GM18508 (cell line): Measurements from ENCODE around the gene PLCB4.

ENCODE experiments used
- ATAC-seq: cut with Tn5 transposase; IDR thresholded peaks from one replicate; pipeline ENCODE4 v1.9.1; 2021; ENCODE audit warnings: moderate number of reproducible peaks; ENCODE audit not compliant: insufficient read depth, unreplicated experiment

PLCB4 gene

GRCh38 chr20:9342651-9343050, 273.8 kb downstream of the PLCB4 start:
- ATAC-seq, result no peak

DNA sequence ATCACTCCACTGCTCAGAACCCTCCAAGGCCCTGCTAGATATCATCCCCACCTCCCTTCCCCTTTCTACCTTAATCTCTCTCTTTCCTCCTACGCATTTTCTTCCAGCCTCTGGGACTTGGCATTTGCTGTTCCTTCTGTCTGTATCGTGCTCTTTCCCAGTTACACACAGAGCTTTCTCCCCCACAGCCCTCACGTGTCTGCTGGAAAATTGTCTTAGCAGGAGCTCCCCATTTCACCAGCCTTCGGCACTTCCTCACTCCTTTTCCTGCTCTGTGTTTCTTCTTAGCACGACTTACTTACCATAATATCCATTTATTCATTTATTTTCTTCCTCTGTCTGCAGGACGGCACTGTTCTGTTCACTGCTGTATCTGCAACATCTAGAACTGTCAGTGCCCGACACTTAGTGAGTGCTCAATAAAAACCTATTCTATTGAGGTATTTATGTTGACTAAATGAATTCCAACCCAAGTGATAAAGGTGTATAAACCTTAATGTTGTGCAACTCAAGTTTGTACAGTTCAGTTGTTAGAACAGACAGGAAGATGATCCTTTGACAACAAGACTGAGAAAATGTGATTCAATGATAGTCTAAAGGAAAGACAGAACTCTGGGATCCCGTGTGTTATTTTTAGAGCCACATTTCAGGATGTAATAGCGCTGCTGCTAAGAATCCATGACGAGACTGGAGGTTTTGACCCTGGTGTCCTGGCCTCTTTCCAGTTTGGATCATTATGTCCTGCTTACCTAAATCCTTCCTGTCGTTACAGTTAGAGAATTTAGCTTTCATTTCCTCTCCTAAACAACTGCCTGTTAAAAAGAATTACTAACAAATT, 275.4 kb downstream of the PLCB4 start:
- ATAC-seq, result no peak

DNA sequence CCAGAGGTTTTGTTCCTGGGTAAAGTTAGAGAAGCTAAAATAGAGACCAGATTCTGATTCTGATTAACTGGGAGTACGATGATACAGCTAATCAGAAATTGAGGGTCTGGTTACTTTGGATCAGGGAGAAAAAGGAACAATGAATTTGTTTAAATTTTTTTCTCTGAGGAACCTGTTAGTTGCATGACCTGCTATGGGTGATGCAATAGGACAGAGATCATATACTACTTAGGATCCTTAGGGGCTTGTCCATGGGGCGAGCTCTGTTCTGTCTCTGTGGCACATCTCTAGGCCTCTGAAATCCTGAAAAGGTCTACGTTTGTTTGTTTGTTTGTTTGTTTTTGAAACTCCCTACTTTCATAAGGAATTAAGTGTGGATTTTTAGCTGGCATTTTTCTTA, 279.4 kb downstream of the PLCB4 start:
- ATAC-seq, result no peak

DNA sequence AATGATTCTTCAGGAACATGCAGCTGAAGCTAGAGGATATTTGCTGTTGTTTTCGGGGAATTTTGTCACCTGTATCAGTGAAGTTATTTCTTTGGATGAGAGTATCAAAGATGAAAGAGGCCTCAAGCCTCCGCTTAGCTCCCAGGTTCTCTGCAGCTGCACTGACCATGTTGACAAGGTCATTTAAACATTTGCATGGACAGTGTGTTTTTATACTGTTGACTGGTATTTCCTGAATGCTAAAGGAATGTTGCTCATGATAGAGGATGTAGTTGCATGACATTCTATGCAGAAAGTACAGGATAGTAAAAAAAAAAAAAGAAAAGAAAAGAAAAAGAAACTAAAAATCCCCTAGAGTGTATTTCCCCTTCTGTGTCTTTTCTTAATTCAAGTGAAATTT, 279.9 kb downstream of the PLCB4 start:
- ATAC-seq, result no peak

- no peak for ATAC-seq
Observed at GRCh38 chr20:9349249-9349648, 280.4 kb downstream of the PLCB4 start.

DNA sequence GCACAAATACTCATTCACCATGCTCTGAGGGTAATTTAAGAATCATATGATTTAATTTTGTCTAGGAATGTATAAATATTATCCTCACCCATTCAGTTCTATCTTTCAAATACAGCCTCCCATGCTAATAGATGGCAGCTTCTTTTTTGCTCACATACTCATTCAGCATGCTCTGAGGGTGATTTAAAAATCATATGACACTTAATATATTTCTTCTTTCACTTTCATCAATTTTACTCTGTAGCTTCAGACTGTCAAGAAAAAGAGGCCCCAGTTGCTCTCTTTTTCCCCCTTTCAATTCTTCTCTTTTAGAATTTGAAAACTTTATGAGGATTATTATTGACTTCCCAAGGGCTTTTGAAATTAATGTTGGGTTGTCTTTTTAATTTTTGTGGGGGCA, 283.9 kb downstream of the PLCB4 start:
- no peak for ATAC-seq

DNA sequence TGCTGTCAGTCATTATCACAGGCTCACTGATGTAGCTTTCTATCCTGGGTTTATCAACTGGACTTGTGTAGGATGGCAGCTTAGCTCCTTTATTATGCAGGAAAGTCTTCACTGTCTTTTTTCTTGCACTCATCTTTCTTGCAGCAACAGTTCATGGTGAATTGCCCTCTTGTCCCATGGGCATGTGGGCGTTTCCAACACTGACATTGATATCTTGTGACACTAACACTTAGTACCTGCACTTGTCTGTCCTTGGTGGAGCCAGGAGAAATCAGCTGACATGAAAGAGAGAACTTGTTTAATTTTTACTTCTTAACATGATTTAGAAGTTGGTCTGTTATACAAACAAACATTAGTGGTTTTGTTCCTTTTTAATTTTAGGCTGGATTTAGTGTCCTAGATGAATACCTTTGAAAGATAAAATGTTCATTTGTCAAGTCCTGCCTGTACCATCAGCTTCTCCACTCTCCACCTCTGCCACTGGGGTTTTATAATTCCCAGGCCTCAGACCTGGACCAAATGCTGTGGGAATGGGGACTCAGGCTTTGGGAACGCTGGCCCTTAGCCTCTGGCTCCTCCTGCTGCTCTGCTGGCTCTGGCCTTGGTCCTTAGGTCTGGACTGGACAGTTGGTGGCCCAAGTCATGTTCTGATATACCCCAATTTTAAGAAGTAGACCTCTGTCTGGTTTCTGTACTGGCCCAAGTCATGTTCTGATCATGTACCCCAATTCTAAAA, 284.5 kb downstream of the PLCB4 start:
- no peak for ATAC-seq

GRCh38 chr20:9353916-9354276, 285.0 kb downstream of the PLCB4 start:
- no peak for ATAC-seq

DNA sequence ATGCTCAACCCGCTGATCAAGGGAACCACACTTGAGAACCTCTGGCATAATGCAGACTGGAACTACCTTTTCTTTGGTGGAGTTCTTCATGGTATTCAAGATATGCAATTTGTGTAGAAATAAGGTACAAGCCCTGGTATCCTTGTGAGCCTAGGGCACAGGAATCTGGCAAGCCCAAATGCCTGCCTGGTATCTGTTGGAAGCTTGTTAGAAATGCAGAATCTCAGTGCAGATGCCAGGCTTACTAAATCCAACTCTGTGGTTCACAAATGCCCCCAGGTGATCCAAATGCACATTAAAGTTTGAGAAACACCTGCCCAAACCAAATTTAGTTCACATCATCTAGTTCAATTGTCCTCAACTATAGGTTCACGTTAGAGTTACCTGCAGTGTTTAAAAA, 285.7 kb downstream of the PLCB4 start:
- ATAC-seq, result no peak

DNA sequence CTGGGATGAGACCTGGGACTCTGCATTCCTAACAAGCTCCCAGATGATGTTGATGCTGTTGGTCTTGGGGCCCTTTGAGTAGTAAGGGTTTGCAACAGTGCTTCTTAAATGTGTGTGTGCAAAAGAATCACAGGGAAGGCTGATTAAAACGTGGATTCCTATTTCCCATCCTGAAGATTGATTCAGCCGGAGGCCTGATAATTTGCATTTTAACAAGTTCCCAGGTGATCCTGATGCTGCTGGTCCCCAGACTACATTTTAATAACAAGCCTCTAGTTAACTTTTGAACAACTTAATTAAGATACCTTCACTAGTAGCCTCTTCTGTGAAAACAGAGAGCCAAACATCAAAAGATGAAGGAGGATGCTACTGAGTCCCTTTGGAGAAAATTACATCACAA, 289.1 kb downstream of the PLCB4 start:
- no peak for ATAC-seq

DNA sequence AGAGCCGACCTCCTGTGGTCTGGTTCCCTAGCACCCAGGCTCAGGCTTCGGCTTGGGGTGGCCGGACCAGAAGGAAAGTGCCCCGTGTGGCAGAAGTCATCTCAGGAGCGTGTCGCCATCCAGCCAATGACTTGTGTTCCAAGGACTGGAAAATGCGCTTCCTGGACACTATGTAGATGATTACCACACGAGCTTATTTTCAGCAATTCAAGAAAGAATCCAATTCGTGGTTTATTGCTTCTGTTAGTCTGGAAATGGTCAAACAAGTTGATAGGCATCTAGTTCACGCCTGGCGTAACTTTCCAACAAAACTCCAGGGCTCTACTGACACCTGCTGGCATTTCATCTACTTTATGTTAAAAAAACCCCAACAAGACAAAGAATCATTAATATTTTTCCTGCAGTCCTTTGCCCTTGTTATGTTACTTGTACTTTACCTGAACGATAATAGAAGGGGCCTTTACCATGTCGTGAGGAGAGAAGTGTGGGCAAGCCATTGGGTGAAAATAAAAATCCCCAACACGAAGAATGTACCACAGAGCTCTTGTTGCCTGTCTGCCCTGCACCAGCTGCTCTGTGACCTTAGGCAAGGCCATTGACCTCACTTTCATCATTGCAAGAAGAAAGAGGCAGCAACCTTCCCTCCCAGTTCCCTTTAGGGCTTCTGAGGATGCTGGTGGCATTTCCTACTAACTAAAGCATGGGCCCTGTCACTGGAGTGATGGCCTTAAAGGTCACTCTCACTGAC, 290.8 kb downstream of the PLCB4 start:
- no peak for ATAC-seq

GRCh38 chr20:9360431-9360830, 291.5 kb downstream of the PLCB4 start:
- ATAC-seq, result no peak

- ATAC-seq, result no peak
Observed at GRCh38 chr20:9363673-9364072, 294.8 kb downstream of the PLCB4 start.

DNA sequence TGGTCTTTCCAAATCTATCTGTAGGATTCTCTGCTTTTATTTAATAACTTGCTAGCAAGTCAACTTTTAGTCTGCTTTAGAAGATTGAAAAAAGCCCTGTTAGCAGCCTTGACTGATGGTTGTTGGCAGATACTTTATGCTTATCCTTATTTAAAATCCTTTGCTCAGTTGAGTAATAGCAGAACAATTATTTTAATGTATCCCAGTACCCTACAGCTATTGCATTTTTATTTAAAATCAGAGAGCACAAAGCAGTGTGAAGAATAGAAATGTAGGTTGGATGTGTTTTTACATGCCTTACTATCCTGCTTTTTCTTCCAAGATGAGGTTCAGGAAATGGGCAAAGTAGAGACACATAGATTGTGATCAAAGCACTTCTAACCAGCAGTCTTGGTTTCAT, 298.4 kb downstream of the PLCB4 start:
- ATAC-seq, result no peak

DNA sequence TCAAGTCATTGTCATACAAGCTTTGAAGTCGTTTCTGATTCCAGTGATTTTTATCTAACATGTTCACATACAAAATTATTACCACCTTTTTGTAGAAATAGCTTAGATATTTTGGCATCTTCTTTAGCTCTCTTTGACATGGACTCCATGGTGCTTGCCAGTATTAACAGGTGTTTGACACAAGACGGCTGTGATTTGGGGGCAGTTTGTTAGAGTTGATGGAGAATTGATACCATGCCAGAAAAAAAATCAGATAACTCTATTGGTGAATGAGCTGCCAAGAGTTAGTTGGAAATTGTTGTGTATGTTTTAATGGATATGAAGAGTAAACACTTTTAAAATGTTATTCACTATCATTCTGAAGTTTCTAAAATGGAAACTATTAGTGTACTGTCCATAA, 298.9 kb downstream of the PLCB4 start:
- no peak for ATAC-seq

GRCh38 chr20:9368893-9369292, 300.0 kb downstream of the PLCB4 start:
- no peak for ATAC-seq

GRCh38 chr20:9369557-9369956, 300.7 kb downstream of the PLCB4 start:
- ATAC-seq, result no peak

DNA sequence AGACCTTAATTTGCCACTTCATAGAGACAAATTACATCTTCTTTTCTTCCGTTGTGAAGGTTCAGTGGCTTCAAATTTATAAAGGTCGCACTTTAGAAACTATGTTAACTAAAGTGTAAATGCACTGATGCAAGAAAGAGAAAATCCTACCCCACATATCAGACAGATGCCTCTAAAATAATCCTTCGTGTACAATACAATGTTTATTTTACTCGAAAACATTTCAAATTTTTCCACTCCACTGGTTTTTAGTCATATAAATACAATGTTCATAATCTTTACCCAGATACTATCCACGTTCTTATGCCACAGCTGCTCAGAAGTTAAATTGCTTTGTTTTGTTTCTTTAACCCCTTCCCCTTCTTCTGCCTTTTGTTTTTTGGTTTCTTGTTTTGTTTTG, 305.2 kb downstream of the PLCB4 start:
- no peak for ATAC-seq

DNA sequence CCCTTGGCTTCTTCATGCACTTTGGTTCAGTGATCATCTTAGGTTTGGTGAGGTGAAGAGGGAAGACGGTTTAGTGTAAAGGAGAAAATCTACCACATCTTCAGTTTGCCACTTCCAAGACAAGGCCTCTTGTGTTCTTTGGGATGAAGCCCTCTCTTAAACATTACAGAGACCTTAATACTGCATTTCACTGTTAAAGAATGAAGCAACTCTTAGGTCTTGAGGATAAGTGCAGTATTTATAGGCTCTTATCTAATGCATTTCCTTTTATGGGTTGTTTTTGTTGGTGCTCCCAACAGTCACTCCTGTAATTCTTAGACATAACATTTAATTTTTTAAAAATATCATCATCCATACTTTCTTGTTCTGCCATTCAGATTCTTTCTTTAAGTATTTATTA, 305.6 kb downstream of the PLCB4 start:
- no peak for ATAC-seq

GRCh38 chr20:9375221-9375681, 306.4 kb downstream of the PLCB4 start:
- ATAC-seq, result no peak

- no peak for ATAC-seq
Observed at GRCh38 chr20:9377007-9377406, 308.1 kb downstream of the PLCB4 start.
